Measurements from ENCODE around the gene RSPH1.

Gene RSPH1

DNA sequence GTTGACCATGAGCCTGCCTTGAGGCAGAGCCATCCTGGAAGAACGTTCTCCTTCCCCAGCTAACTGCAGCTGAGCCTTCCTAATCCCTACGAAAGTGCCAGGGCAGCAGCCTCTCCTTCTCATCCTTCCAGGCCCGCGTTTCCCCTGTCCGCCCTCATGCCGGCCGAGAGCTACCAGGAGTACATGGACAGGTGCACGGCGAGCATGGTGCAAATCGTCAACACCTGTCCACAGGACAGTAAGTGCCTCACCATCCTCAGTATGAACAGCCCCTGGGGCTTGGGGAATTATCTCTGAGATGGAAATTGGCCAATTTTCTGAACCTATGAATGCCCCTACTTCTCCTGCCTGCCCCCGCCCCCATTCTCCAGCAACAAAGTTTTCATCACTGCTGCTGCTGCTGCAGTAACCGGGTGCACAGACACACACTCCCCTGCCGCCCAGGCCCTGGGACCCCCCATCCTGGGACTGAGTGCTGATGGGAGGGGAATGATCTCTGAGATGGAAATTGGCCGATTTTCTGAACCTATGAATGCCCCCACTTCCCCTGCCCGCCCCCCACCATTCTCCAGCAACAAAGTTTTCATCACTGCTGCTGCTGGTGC is 52.7 kb downstream of the RSPH1 start:
- no peak for DNase-seq

- no peak for DNase-seq
Observed at GRCh38 chr21:42441963-42442362, 54.1 kb downstream of the RSPH1 start.

DNA sequence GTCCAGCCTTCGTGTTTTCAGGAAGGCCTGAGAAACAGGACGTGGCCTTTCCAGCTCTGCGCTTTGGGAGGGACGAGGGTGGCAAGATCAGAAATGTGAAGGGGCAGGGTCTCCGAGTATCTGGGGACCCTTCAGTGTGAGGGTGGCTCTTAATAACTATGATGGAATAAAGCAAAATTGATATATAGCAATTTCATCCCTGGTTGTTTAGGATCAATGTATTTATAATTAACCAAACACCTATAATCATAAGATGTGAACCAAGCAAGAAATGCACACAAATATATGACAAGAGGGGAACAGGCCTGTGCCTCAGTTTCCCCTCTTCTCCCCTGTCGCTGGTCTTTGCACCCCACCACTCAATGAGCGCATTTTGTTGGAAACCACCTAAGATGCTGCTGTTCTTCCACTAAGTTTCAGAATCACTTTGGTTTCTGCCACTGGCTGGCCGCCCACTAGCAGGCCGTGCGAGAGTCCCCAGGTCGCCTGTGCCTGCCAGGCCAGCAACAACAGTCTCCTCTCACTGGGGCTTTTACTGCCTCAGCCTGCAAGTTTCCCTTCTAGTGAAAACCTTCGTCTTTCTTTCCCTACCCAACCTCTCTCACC is 55.7 kb downstream of the RSPH1 start:
- no peak for DNase-seq

DNA sequence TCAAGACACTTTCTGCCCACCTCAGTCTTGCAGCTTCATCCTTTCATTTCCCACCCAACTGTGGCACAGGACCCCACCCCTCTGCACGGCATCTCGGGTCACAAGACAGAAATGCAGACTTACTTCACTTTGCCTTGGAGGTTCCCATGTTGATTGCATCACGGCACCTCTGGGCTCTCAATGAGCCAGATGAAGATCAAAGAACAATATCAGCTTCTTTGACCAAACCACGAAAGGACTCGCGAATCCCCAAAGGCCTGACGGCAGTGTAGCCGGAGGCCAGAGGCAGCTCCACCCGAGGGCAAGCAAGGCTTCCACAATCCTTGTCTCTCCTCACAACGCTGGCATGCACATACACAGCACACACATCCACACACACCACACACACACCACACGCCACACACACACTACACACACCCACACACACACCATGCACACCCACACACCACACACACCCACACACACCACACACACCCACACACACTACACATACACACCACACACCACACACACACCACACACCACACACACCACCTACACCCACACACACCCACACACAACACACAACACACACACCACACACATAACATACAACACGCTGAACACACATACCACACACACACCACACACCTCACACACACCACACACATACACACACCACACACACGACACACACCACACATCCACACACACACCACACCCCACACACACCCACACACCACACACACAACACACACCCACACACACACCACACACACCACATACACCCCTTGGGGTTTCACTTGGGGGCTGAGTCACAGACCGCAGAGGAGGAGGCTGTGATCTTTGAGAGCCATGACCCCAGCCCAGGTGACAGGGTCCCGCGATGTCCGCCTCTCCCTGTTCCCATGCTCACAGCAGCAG is 56.5 kb downstream of the RSPH1 start:
- peak; percentile 58 for DNase-seq

- no peak for DNase-seq
Observed at GRCh38 chr21:42438316-42439205, 57.5 kb downstream of the RSPH1 start.

DNA sequence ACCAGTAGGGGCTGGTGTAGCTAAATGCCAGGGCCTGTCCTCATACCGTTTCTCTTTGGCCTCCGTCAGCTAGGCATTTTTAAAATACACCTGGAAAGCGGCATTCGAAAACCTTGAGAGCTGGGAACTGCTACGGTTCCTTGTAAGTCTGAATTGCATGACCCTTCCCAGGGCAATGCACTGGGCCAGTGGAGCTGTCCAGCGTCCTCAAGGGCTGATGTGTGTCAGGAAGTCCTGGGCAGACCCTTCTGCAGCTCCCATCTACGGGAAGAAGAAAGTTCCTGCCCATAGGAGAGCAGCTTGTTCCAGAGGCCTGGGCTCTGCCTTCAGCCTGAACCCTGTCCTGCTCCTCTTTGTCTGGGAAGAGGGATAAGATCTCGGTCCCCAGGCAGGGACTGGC is 58.2 kb downstream of the RSPH1 start:
- DNase-seq, result no peak

- no peak for DNase-seq
Observed at GRCh38 chr21:42436914-42437313, 59.1 kb downstream of the RSPH1 start.

DNA sequence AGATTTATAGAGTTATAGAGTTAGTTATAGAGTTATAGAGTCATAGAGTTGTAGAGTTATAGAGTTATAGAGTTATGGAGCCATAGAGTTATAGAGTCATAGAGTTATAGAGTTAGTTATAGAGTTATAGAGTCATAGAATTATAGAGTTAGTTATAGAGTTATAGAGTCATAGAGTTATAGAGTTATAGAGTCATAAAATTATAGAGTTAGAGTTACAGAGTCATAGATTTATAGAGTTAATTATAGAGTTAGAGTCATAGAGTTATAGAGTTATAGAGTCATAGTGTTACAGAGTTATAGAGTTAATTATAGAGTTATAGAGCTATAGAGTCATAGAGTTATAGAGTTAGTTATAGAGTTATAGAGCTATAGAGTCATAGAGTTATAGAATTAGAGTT is 60.2 kb downstream of the RSPH1 start:
- DNase-seq, result no peak

GRCh38 chr21:42435401-42435800 is 60.6 kb downstream of the RSPH1 start:
- DNase-seq, result no peak

- DNase-seq, result no peak
Observed at GRCh38 chr21:42434884-42435283, 61.1 kb downstream of the RSPH1 start.

DNA sequence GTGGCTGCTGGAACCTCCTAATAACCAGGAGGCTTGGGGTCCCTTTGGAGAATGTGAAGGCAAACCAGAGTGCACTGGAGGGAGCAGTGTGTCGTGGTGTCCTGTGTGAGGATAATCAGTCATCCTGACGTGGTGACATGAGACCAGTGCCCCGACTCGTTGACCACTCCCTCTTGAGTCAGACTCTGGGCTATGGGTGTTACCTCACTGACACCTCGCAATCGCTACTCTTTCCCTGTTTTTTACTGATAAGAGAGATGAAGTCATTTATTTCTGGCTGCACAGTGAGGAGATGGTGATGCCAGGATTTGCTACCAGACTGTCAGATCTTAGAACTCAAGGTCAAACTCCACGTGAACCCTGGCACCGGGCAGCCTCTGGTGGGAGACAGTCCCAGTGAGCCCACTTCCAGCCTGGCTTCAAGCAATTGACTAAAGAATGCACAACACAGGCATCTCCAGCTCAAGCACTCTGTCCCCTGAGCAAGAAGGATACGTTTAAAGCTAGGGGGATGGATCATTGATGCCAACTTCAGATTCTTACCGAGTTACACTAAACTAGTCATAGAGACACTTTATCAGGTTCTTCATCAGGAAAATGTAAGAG is 62.0 kb downstream of the RSPH1 start:
- DNase-seq, result peak; percentile 50

DNA sequence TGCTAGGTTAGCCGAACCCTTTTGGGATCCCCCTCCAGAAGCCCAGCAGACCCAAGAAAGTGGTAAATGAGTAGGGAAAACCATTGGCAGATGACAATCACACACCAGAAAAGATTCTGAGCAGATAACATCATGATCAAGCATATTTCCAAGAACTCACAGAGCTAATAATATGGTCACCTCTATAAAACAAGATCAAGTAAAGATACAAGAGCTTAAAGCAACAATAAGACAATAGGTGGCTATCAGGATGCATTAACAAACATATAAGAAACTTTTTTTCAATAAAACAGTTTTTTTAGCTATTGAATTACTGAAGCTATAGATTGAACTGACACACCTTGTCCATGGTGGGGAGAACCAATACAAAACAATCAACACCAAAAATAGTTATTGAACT is 63.3 kb downstream of the RSPH1 start:
- no peak for DNase-seq

DNA sequence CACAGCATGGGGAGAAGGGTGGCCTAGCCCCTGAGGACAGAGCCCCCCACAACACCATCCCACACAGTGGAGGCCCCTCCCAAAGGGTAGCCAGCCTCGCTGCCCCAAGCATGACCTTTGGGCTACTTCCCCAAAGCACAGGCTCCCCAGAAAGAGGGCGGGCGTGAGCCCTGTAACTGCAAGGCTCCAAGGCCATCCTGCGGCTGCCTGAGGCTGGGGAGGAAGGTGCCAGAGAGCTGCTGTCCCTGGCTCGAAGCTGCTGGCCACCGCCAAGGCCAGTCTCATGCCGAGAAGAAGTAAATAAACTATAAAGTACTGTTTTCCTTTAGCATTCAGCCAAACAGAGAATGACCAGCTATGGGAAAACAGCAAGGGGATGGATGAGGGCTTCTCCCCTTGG is 64.8 kb downstream of the RSPH1 start:
- peak; percentile 67 for DNase-seq

DNA sequence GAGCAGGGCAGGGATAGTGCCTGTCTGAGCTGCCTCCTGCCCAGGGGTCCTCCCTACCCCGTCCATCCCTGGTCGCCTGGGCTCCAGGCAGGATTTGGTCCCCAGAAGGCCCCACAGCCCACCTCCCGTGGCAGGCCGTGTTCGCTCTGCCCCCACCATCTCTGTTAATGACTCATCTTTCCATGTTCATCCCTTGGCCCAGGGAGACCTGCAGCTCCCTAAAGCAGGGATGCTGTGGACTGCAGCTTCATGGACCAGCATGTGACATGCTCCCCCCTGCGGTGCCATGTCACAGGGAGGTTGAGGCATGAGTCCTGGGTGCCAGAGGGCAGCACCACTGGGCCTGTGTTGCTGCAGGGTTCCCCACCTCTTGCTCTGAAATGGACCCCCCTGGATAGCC is 65.5 kb downstream of the RSPH1 start:
- DNase-seq, result no peak

- DNase-seq, result no peak
Observed at GRCh38 chr21:42429856-42430255, 66.2 kb downstream of the RSPH1 start.

- no peak for DNase-seq
Observed at GRCh38 chr21:42429021-42429420, 67.0 kb downstream of the RSPH1 start.

- peak; percentile 22 for DNase-seq
Observed at GRCh38 chr21:42427809-42428419, 68.1 kb downstream of the RSPH1 start.

DNA sequence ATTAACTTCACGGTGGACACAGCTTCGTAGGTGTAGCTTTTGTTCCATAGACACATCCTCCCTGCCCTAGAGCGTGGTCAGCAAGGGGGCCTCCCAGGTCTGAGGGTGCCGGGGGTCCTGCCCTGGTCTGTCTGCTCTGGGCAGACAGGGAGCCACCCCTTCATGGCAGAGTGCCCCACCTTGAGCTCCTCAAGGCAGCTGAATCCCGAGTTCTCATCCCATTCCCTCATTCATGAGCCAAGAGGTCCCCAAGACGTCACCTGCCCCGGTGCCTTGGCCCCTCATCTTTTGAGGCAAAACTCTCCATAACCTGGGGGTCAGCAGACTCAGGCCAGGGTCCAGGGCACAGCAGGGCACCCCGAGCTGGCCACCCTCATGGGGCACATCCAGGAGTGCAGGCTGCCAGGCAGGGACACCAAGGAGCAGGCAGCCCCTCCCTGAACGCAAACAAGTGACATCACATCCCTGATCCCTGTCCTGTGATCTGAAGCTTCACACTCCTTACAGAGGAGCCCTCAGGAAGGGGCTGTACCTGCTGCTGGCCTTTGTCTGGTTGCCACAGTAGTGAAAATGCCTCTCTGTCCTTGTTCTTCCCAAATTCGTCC is 69.0 kb downstream of the RSPH1 start:
- DNase-seq, result no peak

GRCh38 chr21:42426424-42426823 is 69.6 kb downstream of the RSPH1 start:
- DNase-seq, result no peak

DNA sequence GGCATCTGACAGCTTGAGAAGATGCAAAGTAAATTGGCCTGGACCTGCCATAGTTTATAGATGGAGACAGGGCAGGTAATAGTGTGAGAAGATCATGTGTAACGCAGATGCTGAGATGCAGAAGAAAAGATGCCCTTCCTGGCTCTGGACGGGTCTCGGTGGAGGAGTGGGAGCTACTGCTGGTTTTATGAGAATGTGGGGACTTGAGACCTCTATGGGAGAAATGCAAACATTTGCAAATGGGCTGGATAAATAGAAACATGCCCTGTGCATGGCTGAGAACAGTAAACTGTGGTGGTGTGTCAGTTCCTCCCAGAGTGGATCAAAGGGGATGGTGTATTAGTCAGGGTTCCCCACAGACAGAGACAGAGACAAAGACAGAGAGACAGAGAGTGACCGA is 70.4 kb downstream of the RSPH1 start:
- DNase-seq, result peak; percentile 58

DNA sequence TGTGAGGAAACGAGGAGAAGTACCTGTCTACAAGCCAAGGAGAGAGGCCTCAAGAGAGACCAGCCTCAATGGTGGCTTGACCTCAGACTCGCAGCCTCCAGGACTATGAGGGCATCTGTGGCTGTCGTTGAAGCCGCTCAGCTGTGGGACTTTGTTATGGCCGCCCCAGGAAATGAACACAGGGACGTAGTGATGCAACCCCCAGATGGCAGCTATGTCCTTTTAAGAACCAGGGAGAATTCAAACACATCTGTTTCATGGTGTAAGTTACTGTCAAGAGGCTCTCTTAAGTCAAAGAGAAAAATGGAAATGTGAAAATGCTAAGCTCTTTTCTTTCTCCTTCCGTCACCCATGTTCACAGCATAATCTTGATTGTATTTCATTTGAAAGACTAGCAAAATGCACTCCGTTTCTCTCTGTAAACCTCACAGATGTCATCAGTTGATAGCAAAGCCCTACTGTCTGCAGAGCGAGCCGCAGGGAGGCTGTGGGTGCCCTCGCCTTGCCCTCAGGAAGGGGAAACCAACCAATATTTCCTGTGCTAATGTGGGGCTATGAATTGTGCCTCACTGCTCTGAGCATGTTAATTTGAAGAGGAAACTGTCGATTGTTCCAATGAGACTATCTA is 71.0 kb downstream of the RSPH1 start:
- peak; percentile 87 for DNase-seq

Data from MV-4-11 (cell line).